Psoas muscle (tissue), 8 donors: ENCODE results near the gene CCDC93. TPM values are rescaled to one million over a fixed set of nuclear protein-coding genes. Genes with fewer than 3 reads are reported as not detected.

Experiments
- ATAC-seq, 4 donors: fragments of 200-7000 bp; cut with Tn5 transposase; one replicate each; pipeline ENCODE4 v1.9.1; 2020; ENCODE audit warnings: moderate library complexity in 3 of 4, mild to moderate bottlenecking in 2 of 4
- DNase-seq, 2 donors: peaks; one replicate each; pipeline ENCODE4 v3.0.0-alpha.2; 2020
- H3K27ac ChIP-seq: fragments of 200-600 bp; one replicate; pipeline ENCODE4 v1.8.0; 2022
- H3K27me3 ChIP-seq, 3 donors: fragments of 200-600 bp in 1 of 3; one replicate each; pipeline versions ENCODE4 v1.6.1 to v1.8.0; 2013 to 2022; ENCODE audit warnings: low read length in 2 of 3, mild to moderate bottlenecking in 2 of 3, moderate library complexity in 1 of 3; ENCODE audit not compliant: insufficient read depth in 3 of 3
- H3K36me3 ChIP-seq, 2 donors: fragments of 200-600 bp in 1 of 2; one replicate each; pipeline versions ENCODE4 v1.6.1 to v1.8.0; 2013 to 2022; ENCODE audit warnings: low read depth in 1 of 2, mild to moderate bottlenecking in 1 of 2, moderate library complexity in 1 of 2; ENCODE audit not compliant: insufficient read depth in 1 of 2
- H3K4me1 ChIP-seq: fragments of 200-600 bp; one replicate; pipeline ENCODE4 v1.8.0; 2022
- H3K4me3 ChIP-seq: fragments of 200-600 bp; one replicate; pipeline ENCODE4 v1.8.0; 2022; ENCODE audit warnings: mild to moderate bottlenecking
- H3K9me3 ChIP-seq: fragments of 200-600 bp; one replicate; pipeline ENCODE4 v1.8.0; 2022
- CTCF ChIP-seq: fragments of 200-600 bp; IDR thresholded peaks from one replicate; pipeline ENCODE4 v1.8.0; 2022; ENCODE audit warnings: antibody characterized with exemption
- WGBS, 3 donors: extraction: QIAGEN DNeasy Blood & Tissue Kit; methylation state at CpG; one replicate each; pipeline versions ENCODE4 v1.1.6 to v1.1.7; 2013; 5-methylcytosine and 5-hydroxymethylcytosine counted together
- intact Hi-C, 2 donors: fragments of 100-400 bp; cut with DNase I; formaldehyde crosslinking; loops; one replicate each; pipeline versions ENCODE4 v1.11.0 to v1.14.2; 2022
- polyA plus RNA-seq, 3 donors: library from polyadenylated mRNA; stranded (reverse); fragments of 200-250 nt; gene quantifications; one replicate each; pipeline ENCODE4 v1.2.3, GENCODE V29; 2013
- total RNA-seq, 4 donors: library from RNA; stranded (reverse); fragmentation: NEBNext Ultra II Directional in 2 of 4; extraction: Animal tissue kit (Norgen Biotek cat#: 25700) in 2 of 4; gene quantifications; one replicate each; pipeline versions ENCODE4 v1.2.1 to v1.2.4, GENCODE V29; 2021 to 2023
- donor health status: healthy with polysubstance abuse.
- donor health status: DM: no; HTN: no; CAD: no; lungs with moderate emphysema.
- donor health status: Bipolar disorder and iron deficiency.
- donor health status: healthy.
- donor health status: DM: yes; HTN: yes; CAD: no.
- donor health status: DM: no; HTN: no; CAD: no.
- donor health status: DM: no; HTN: no; CAD: no.
- donor health status: DM: yes; HTN: yes; CAD: no.

CCDC93 gene
- total and polyA plus RNA-seq, 7 donors, result 6.7 to 15.5 (median 12.4) TPM

GRCh38 chr2:118055512-118056164 lies 41.8 kb upstream of the CCDC93 start:
- intact Hi-C loops, result no loop called here
- no peaks in the 10 kb centered on the region for H3K4me1 ChIP-seq
- no peaks in the 10 kb centered on the region for H3K36me3 ChIP-seq
- H3K27me3 ChIP-seq, result peaks cover 0 to 12% (median 0%) of the 10 kb centered on the region in 3 donors
- H3K4me3 ChIP-seq, result no peak overlapping the region
- H3K27ac ChIP-seq, result no peak overlapping the region
- TF ChIP-seq CTCF, result no peak
- DNase-seq (no peak), ATAC-seq (no peak)
- H3K9me3 ChIP-seq, result no peaks in the 10 kb centered on the region
- WGBS, 3 donors, result 72 to 79% (median 72%) methylated on average over 9 to 10 of the region's 10 CpGs

- intact Hi-C loops, result no loop called here
- Histone ChIP-seq H3K9me3 (no peaks in the 10 kb centered on the region), H3K36me3 (no peaks in the 10 kb centered on the region), H3K4me3 (no peak overlapping the region), H3K4me1 (no peaks in the 10 kb centered on the region), H3K27me3 (peaks cover 0 to 15% (median 0%) of the 10 kb centered on the region in 3 donors), H3K27ac (no peak overlapping the region)
- ATAC-seq (no peak), DNase-seq (no peak)
- 41 to 57% (median 57%) methylated on average over 3 of the region's 3 CpGs for WGBS, 3 donors
- no peak for TF ChIP-seq CTCF
These were observed 40.5 kb upstream of the CCDC93 start for GRCh38 chr2:118054213-118055008.

GRCh38 chr2:118053681-118054080 lies 39.8 kb upstream of the CCDC93 start:
- H3K4me1 ChIP-seq, result no peaks in the 10 kb centered on the region
- ATAC-seq, result no peak
- TF ChIP-seq CTCF, result no peak
- H3K27ac ChIP-seq, result no peak overlapping the region
- 59 to 64% (median 64%) methylated on average over 7 of the region's 7 CpGs for WGBS, 3 donors
- no peak for DNase-seq
- H3K4me3 ChIP-seq, result no peak overlapping the region
- intact Hi-C loops, result no loop called here
- H3K9me3 ChIP-seq, result no peaks in the 10 kb centered on the region
- peaks cover 0 to 18% (median 0%) of the 10 kb centered on the region in 3 donors for H3K27me3 ChIP-seq
- H3K36me3 ChIP-seq, result no peaks in the 10 kb centered on the region

- Histone ChIP-seq H3K36me3 (no peaks in the 10 kb centered on the region), H3K27ac (no peak overlapping the region), H3K9me3 (no peaks in the 10 kb centered on the region), H3K4me1 (no peaks in the 10 kb centered on the region), H3K4me3 (no peak overlapping the region), H3K27me3 (peaks cover 0 to 18% (median 0%) of the 10 kb centered on the region in 3 donors)
- 69 to 84% (median 80%) methylated on average over 2 of the region's 2 CpGs for WGBS, 3 donors
- ATAC-seq, result no peak
- no peak for TF ChIP-seq CTCF
- intact Hi-C loops, result no loop called here
- DNase-seq, result no peak
These were observed 38.6 kb upstream of the CCDC93 start for GRCh38 chr2:118052474-118052873.
